OCI-LY7 (cell line): ENCODE data around the gene SBNO1.

Experiments used
- EZH2phosphoT487 ChIP-seq: fragments of 200-600 bp; sonication (generic); IDR thresholded peaks from 2 replicates; pipeline ENCODE4 v1.6.1; 2018; ENCODE audit warnings: low read depth, borderline replicate concordance, mild to moderate bottlenecking, mixed run types, antibody characterized with exemption, low read length, moderate library complexity, mixed read lengths
- TF ChIP-seq, protein P1 (sequence below): fragments of 200-600 bp; sonication (generic); conservative IDR thresholded peaks from 2 replicates; pipeline ENCODE4 v1.5.1; 2014; ENCODE audit warnings: mild to moderate bottlenecking, antibody characterized with exemption, low read length, moderate library complexity, mixed read lengths

GRCh38 chr12:123398550-123399254 is 34.1 kb upstream of the SBNO1 start:
- TF ChIP-seq, protein P1, sequence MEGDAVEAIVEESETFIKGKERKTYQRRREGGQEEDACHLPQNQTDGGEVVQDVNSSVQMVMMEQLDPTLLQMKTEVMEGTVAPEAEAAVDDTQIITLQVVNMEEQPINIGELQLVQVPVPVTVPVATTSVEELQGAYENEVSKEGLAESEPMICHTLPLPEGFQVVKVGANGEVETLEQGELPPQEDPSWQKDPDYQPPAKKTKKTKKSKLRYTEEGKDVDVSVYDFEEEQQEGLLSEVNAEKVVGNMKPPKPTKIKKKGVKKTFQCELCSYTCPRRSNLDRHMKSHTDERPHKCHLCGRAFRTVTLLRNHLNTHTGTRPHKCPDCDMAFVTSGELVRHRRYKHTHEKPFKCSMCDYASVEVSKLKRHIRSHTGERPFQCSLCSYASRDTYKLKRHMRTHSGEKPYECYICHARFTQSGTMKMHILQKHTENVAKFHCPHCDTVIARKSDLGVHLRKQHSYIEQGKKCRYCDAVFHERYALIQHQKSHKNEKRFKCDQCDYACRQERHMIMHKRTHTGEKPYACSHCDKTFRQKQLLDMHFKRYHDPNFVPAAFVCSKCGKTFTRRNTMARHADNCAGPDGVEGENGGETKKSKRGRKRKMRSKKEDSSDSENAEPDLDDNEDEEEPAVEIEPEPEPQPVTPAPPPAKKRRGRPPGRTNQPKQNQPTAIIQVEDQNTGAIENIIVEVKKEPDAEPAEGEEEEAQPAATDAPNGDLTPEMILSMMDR: no peak
- TF ChIP-seq EZH2phosphoT487: no peak
